ENCODE results near the gene RASA3. TPM values are rescaled to one million over a fixed set of nuclear protein-coding genes. Genes with fewer than 3 reads are reported as not detected.

The RASA3 gene
- total RNA-seq, 2 experiments from 2014 or later, result 65.6 to 73.9 TPM

- Mint-ChIP-seq H3K27ac (peak overlapping the region; percentile 76), H3K36me3 (peaks cover 18% of the 10 kb centered on the region), H3K9me3 (peaks cover 2% of the 10 kb centered on the region), H3K27me3 (no peaks in the 10 kb centered on the region), H3K4me1 (peaks cover 47% of the 10 kb centered on the region), H3K4me3 (peak overlapping the region; percentile 62)
- ATAC-seq (ENCODE audit: low read depth) (no peak), DNase-seq (no peak)
- POLR2A ChIA-PET, result interaction anchor here (1.2 kb wide), 1 partner anchor 38 kb away, joined by 3 read pairs; no protein-coding TSS in a partner anchor
These were observed 64.4 kb downstream of the RASA3 start for GRCh38 chr13:114067886-114068651.

GRCh38 chr13:114067381-114067885, 65.0 kb downstream of the RASA3 start:
- no peaks in the 10 kb centered on the region for H3K27me3 Mint-ChIP-seq
- peaks cover 2% of the 10 kb centered on the region for H3K9me3 Mint-ChIP-seq
- peaks cover 46% of the 10 kb centered on the region for H3K4me1 Mint-ChIP-seq
- peaks cover 15% of the 10 kb centered on the region for H3K36me3 Mint-ChIP-seq
- peak overlapping the region; percentile 62 for H3K4me3 Mint-ChIP-seq
- POLR2A ChIA-PET, result interaction anchor here (0.8 to 1.2 kb wide), 2 partner anchors 38 to 42 kb away, joined by 3 read pairs; no protein-coding TSS in a partner anchor
- ATAC-seq (ENCODE audit: low read depth) (peak; percentile 20), DNase-seq (no peak)
- H3K27ac Mint-ChIP-seq, result peak overlapping the region; percentile 76

- Mint-ChIP-seq H3K27me3 (no peaks in the 10 kb centered on the region), H3K9me3 (peaks cover 2% of the 10 kb centered on the region), H3K4me1 (peaks cover 45% of the 10 kb centered on the region), H3K27ac (peak overlapping the region; percentile 76), H3K36me3 (peaks cover 10% of the 10 kb centered on the region), H3K4me3 (peak overlapping the region; percentile 62)
- ATAC-seq (ENCODE audit: low read depth), result no peak
- no peak for DNase-seq
- POLR2A ChIA-PET, result interaction anchor here (0.8 to 1.2 kb wide), 2 partner anchors 39 to 43 kb away, joined by 3 read pairs; no protein-coding TSS in a partner anchor
These were observed 65.5 kb downstream of the RASA3 start for GRCh38 chr13:114066956-114067355.

- Mint-ChIP-seq H3K9me3 (peaks cover 2% of the 10 kb centered on the region), H3K27ac (peak overlapping the region; percentile 90), H3K4me3 (peak overlapping the region; percentile 80), H3K27me3 (no peaks in the 10 kb centered on the region), H3K36me3 (peaks cover 2% of the 10 kb centered on the region), H3K4me1 (peaks cover 45% of the 10 kb centered on the region)
- DNase-seq (peak; percentile 66), ATAC-seq (ENCODE audit: low read depth) (peak; percentile 19)
- POLR2A ChIA-PET, result interaction anchor here (0.8 to 1.7 kb wide), 6 partner anchors 43 to 160 kb away, joined by 3 to 10 read pairs (median 4); no protein-coding TSS in a partner anchor
These were observed 66.3 kb downstream of the RASA3 start for GRCh38 chr13:114065926-114066774.

GRCh38 chr13:114065141-114065925, 67.1 kb downstream of the RASA3 start:
- Mint-ChIP-seq H3K9me3 (no peaks in the 10 kb centered on the region), H3K27me3 (no peaks in the 10 kb centered on the region), H3K4me1 (peaks cover 45% of the 10 kb centered on the region), H3K36me3 (no peaks in the 10 kb centered on the region), H3K4me3 (peak overlapping the region; percentile 76), H3K27ac (peak overlapping the region; percentile 87)
- ATAC-seq (ENCODE audit: low read depth), result peak; percentile 73
- POLR2A ChIA-PET, result interaction anchor here (1.0 to 1.7 kb wide), 5 partner anchors 45 to 161 kb away, joined by 3 to 10 read pairs (median 5); no protein-coding TSS in a partner anchor
- peak; percentile 65 for DNase-seq

GRCh38 chr13:114064450-114065140, 67.8 kb downstream of the RASA3 start:
- POLR2A ChIA-PET, result interaction anchor here (1.0 to 1.7 kb wide), 3 partner anchors 46 to 162 kb away, joined by 3 to 10 read pairs (median 9); no protein-coding TSS in a partner anchor
- peak overlapping the region; percentile 87 for H3K27ac Mint-ChIP-seq
- peak overlapping the region; percentile 76 for H3K4me3 Mint-ChIP-seq
- no peaks in the 10 kb centered on the region for H3K27me3 Mint-ChIP-seq
- H3K36me3 Mint-ChIP-seq, result no peaks in the 10 kb centered on the region
- H3K4me1 Mint-ChIP-seq, result peaks cover 45% of the 10 kb centered on the region
- ATAC-seq (ENCODE audit: low read depth) (no peak), DNase-seq (no peak)
- no peaks in the 10 kb centered on the region for H3K9me3 Mint-ChIP-seq

- DNase-seq (no peak), ATAC-seq (ENCODE audit: low read depth) (no peak)
- Mint-ChIP-seq H3K4me1 (peaks cover 45% of the 10 kb centered on the region), H3K27ac (no peak overlapping the region), H3K27me3 (no peaks in the 10 kb centered on the region), H3K4me3 (peak overlapping the region; percentile 76), H3K9me3 (no peaks in the 10 kb centered on the region), H3K36me3 (no peaks in the 10 kb centered on the region)
- POLR2A ChIA-PET, result no interaction called here
These were observed 68.6 kb downstream of the RASA3 start for GRCh38 chr13:114063545-114064449.

GRCh38 chr13:114062754-114063153, 69.7 kb downstream of the RASA3 start:
- no peak for DNase-seq
- H3K36me3 Mint-ChIP-seq, result no peaks in the 10 kb centered on the region
- no peak for ATAC-seq (ENCODE audit: low read depth)
- no peak overlapping the region for H3K4me3 Mint-ChIP-seq
- peaks cover 38% of the 10 kb centered on the region for H3K4me1 Mint-ChIP-seq
- H3K27ac Mint-ChIP-seq, result no peak overlapping the region
- no peaks in the 10 kb centered on the region for H3K27me3 Mint-ChIP-seq
- POLR2A ChIA-PET, result no interaction called here
- H3K9me3 Mint-ChIP-seq, result no peaks in the 10 kb centered on the region

GRCh38 chr13:114062341-114062740, 70.1 kb downstream of the RASA3 start:
- Mint-ChIP-seq H3K36me3 (no peaks in the 10 kb centered on the region), H3K27me3 (no peaks in the 10 kb centered on the region), H3K4me3 (no peak overlapping the region), H3K4me1 (peaks cover 34% of the 10 kb centered on the region), H3K27ac (no peak overlapping the region), H3K9me3 (no peaks in the 10 kb centered on the region)
- no peak for ATAC-seq (ENCODE audit: low read depth)
- no peak for DNase-seq
- POLR2A ChIA-PET, result no interaction called here

GRCh38 chr13:114061744-114062143, 70.7 kb downstream of the RASA3 start:
- POLR2A ChIA-PET, result no interaction called here
- H3K9me3 Mint-ChIP-seq, result no peaks in the 10 kb centered on the region
- H3K27me3 Mint-ChIP-seq, result no peaks in the 10 kb centered on the region
- H3K36me3 Mint-ChIP-seq, result no peaks in the 10 kb centered on the region
- ATAC-seq (ENCODE audit: low read depth), result no peak
- no peak overlapping the region for H3K4me3 Mint-ChIP-seq
- H3K27ac Mint-ChIP-seq, result no peak overlapping the region
- peaks cover 31% of the 10 kb centered on the region for H3K4me1 Mint-ChIP-seq
- DNase-seq, result no peak

GRCh38 chr13:114061047-114061446, 71.4 kb downstream of the RASA3 start:
- H3K27ac Mint-ChIP-seq, result no peak overlapping the region
- no peaks in the 10 kb centered on the region for H3K9me3 Mint-ChIP-seq
- POLR2A ChIA-PET, result no interaction called here
- H3K36me3 Mint-ChIP-seq, result no peaks in the 10 kb centered on the region
- H3K4me3 Mint-ChIP-seq, result no peak overlapping the region
- ATAC-seq (ENCODE audit: low read depth) (no peak), DNase-seq (no peak)
- peaks cover 25% of the 10 kb centered on the region for H3K4me1 Mint-ChIP-seq
- H3K27me3 Mint-ChIP-seq, result no peaks in the 10 kb centered on the region

Data from activated naive CD8-positive, alpha-beta T cell treated with anti-CD3 and anti-CD28 coated beads, Interleukin-2, amount 10 ng/mL, durations not matched to agents 7 days and 5 days (primary cell).